ENCODE measurements around the gene ERICH2.

The ERICH2 gene

GRCh38 chr2:170761572-170761971, 8.6 kb upstream of the ERICH2 start:
- H3K4me3 ChIP-seq (ENCODE audit: low read depth, low read length), result no peak overlapping the region
- in situ Hi-C loops (cut with HindIII; ENCODE audit: low sequenced_read_pairs), result no loop called here
- no peak for TF ChIP-seq CTCF (IDR thresholded peaks at IDR 0.05; ENCODE audit: low read depth, low read length, missing control alignments)
- DNase-seq (ENCODE audit: low read depth), result no peak

- in situ Hi-C loops (cut with HindIII; ENCODE audit: low sequenced_read_pairs), result no loop called here
- DNase-seq (ENCODE audit: low read depth), result no peak
Observed at GRCh38 chr2:170762760-170763159, 7.4 kb upstream of the ERICH2 start.

GRCh38 chr2:170763232-170763631, 6.9 kb upstream of the ERICH2 start:
- TF ChIP-seq CTCF (IDR thresholded peaks at IDR 0.05; ENCODE audit: low read depth, low read length, missing control alignments), result no peak
- in situ Hi-C loops (cut with HindIII; ENCODE audit: low sequenced_read_pairs), result no loop called here
- no peak overlapping the region for H3K4me3 ChIP-seq (ENCODE audit: low read depth, low read length)

More at GRCh38 chr2:170762760-170763159, 7.4 kb upstream of the ERICH2 start:
- TF ChIP-seq CTCF (IDR thresholded peaks at IDR 0.05; ENCODE audit: low read depth, low read length, missing control alignments), result no peak
- H3K4me3 ChIP-seq (ENCODE audit: low read depth, low read length), result no peak overlapping the region

GRCh38 chr2:170764880-170765261, 5.3 kb upstream of the ERICH2 start:
- in situ Hi-C loops (cut with HindIII; ENCODE audit: low sequenced_read_pairs), result no loop called here
- no peak for DNase-seq (ENCODE audit: low read depth)
- TF ChIP-seq CTCF (IDR thresholded peaks at IDR 0.05; ENCODE audit: low read depth, low read length, missing control alignments), result no peak
- H3K4me3 ChIP-seq (ENCODE audit: low read depth, low read length), result no peak overlapping the region

More at GRCh38 chr2:170763232-170763631, 6.9 kb upstream of the ERICH2 start:
- DNase-seq (ENCODE audit: low read depth), result no peak

- DNase-seq (ENCODE audit: low read depth), result no peak
- TF ChIP-seq CTCF (IDR thresholded peaks at IDR 0.05; ENCODE audit: low read depth, low read length, missing control alignments), result no peak
- in situ Hi-C loops (cut with HindIII; ENCODE audit: low sequenced_read_pairs), result no loop called here
Observed at GRCh38 chr2:170766693-170767092, 3.5 kb upstream of the ERICH2 start.

GRCh38 chr2:170770606-170771420, 635 bp downstream of the ERICH2 start:
- TF ChIP-seq CTCF (IDR thresholded peaks at IDR 0.05; ENCODE audit: low read depth, low read length, missing control alignments), result no peak

More at GRCh38 chr2:170766693-170767092, 3.5 kb upstream of the ERICH2 start:
- no peak overlapping the region for H3K4me3 ChIP-seq (ENCODE audit: low read depth, low read length)

More at GRCh38 chr2:170770606-170771420, 635 bp downstream of the ERICH2 start:
- H3K4me3 ChIP-seq (ENCODE audit: low read depth, low read length), result peak overlapping the region; percentile 69
- in situ Hi-C loops (cut with HindIII; ENCODE audit: low sequenced_read_pairs), result no loop called here
- no peak for DNase-seq (ENCODE audit: low read depth)
